ENCODE results near the gene EDAR. TPM values are rescaled to one million over a fixed set of nuclear protein-coding genes. Genes with fewer than 3 reads are reported as not detected.

The EDAR gene
- total and polyA plus RNA-seq, 7 donors, result under 0.01 to 0.87 TPM; not detected in 5

GRCh38 chr2:109005686-109006204 lies 16.7 kb upstream of the EDAR start:
- Histone ChIP-seq H3K27ac (no peak overlapping the region), H3K4me3 (no peak overlapping the region), H3K9me3 (no peaks in the 10 kb centered on the region), H3K4me1 (no peaks in the 10 kb centered on the region), H3K36me3 (no peaks in the 10 kb centered on the region), H3K27me3 (no peaks in the 10 kb centered on the region)
- DNase-seq, result no peak
- WGBS, 2 donors, result 88 to 92% methylated on average over 20 of the region's 20 CpGs
- intact Hi-C loops (cut with DNase I), result no loop called here
- TF ChIP-seq, protein P1, sequence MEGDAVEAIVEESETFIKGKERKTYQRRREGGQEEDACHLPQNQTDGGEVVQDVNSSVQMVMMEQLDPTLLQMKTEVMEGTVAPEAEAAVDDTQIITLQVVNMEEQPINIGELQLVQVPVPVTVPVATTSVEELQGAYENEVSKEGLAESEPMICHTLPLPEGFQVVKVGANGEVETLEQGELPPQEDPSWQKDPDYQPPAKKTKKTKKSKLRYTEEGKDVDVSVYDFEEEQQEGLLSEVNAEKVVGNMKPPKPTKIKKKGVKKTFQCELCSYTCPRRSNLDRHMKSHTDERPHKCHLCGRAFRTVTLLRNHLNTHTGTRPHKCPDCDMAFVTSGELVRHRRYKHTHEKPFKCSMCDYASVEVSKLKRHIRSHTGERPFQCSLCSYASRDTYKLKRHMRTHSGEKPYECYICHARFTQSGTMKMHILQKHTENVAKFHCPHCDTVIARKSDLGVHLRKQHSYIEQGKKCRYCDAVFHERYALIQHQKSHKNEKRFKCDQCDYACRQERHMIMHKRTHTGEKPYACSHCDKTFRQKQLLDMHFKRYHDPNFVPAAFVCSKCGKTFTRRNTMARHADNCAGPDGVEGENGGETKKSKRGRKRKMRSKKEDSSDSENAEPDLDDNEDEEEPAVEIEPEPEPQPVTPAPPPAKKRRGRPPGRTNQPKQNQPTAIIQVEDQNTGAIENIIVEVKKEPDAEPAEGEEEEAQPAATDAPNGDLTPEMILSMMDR (IDR thresholded peaks at IDR 0.05), result no peak
- TF ChIP-seq POLR2A (IDR thresholded peaks at IDR 0.05), result no peak
- no peak for TF ChIP-seq EP300 (IDR thresholded peaks at IDR 0.05)
- TF ChIP-seq POLR2AphosphoS5 (IDR thresholded peaks at IDR 0.05), result no peak

GRCh38 chr2:109001201-109001600 lies 12.2 kb upstream of the EDAR start:
- DNase-seq, result no peak
- Histone ChIP-seq H3K4me3 (no peak overlapping the region), H3K9me3 (no peaks in the 10 kb centered on the region), H3K36me3 (no peaks in the 10 kb centered on the region), H3K27me3 (no peaks in the 10 kb centered on the region), H3K4me1 (no peaks in the 10 kb centered on the region), H3K27ac (no peak overlapping the region)
- TF ChIP-seq POLR2A (IDR thresholded peaks at IDR 0.05), result no peak
- TF ChIP-seq POLR2AphosphoS5 (IDR thresholded peaks at IDR 0.05), result no peak
- TF ChIP-seq, protein P1 (IDR thresholded peaks at IDR 0.05), result no peak
- TF ChIP-seq EP300 (IDR thresholded peaks at IDR 0.05), result no peak
- intact Hi-C loops (cut with DNase I), result no loop called here
- 89 to 90% methylated on average over 3 of the region's 3 CpGs for WGBS, 2 donors

- intact Hi-C loops (cut with DNase I), result no loop called here
- no peak for TF ChIP-seq EP300 (IDR thresholded peaks at IDR 0.05)
- TF ChIP-seq POLR2A (IDR thresholded peaks at IDR 0.05), result no peak
- TF ChIP-seq, protein P1 (IDR thresholded peaks at IDR 0.05), result no peak
- no peak for TF ChIP-seq POLR2AphosphoS5 (IDR thresholded peaks at IDR 0.05)
- H3K27ac ChIP-seq, result no peak overlapping the region
- H3K4me1 ChIP-seq, result no peaks in the 10 kb centered on the region
- H3K27me3 ChIP-seq, result no peaks in the 10 kb centered on the region
- 84 to 85% methylated on average over 4 of the region's 4 CpGs for WGBS, 2 donors
- H3K4me3 ChIP-seq, result no peak overlapping the region
- H3K36me3 ChIP-seq, result no peaks in the 10 kb centered on the region
- DNase-seq, result no peak
- H3K9me3 ChIP-seq, result no peaks in the 10 kb centered on the region
Measured at GRCh38 chr2:109000738-109001137, 11.7 kb upstream of the EDAR start.

DNA sequence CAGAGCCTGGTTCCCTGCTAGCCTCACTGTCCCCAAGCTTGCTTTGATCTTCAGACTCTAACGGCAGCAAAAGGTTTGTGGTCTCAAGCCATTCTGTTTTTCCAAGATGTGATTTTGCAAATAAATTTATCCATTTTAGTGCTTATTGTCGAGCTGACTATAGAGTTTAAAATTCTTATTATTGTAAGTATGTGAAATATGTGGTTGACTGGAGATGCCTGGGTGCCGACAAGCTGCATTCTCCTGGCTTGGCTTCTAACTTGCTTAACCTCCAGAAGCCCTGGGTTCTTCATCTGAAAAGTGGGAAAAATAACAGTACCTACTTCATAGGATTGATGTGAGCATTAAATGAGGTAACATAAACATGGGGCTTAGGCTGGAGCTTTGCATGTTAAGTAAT lies 9.9 kb upstream of the EDAR start:
- H3K27me3 ChIP-seq, result no peaks in the 10 kb centered on the region
- intact Hi-C loops (cut with DNase I), result no loop called here
- WGBS, 2 donors, result 86 to 90% methylated on average over 3 of the region's 3 CpGs
- no peaks in the 10 kb centered on the region for H3K9me3 ChIP-seq
- no peaks in the 10 kb centered on the region for H3K4me1 ChIP-seq
- H3K36me3 ChIP-seq, result no peaks in the 10 kb centered on the region
- TF ChIP-seq, protein P1 (IDR thresholded peaks at IDR 0.05), result no peak
- TF ChIP-seq EP300 (IDR thresholded peaks at IDR 0.05), result no peak
- TF ChIP-seq POLR2AphosphoS5 (IDR thresholded peaks at IDR 0.05), result no peak
- no peak for TF ChIP-seq POLR2A (IDR thresholded peaks at IDR 0.05)
- DNase-seq, result no peak
- no peak overlapping the region for H3K27ac ChIP-seq
- H3K4me3 ChIP-seq, result no peak overlapping the region

DNA sequence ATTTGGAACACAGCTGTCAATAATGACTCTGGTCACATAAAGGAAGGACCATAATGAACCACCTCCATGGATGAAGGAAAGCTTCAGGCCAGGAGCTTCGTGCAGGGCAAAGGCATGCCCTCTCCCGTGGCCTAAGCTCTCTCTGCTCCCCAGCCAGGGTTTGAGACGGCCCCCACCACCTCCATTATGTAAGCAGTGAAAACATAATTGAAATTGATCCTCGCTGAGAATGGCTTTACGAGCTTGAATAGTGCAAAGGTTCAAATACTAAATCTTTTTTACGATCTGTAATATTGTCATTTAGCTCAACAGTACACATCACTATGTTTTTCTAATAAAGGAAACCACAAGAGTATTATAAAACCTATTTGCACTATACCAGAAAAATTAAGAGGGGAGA lies 5.2 kb upstream of the EDAR start:
- Histone ChIP-seq H3K27me3 (peaks cover 0 to 4% (median under 1%) of the 10 kb centered on the region in 3 donors), H3K36me3 (no peaks in the 10 kb centered on the region), H3K4me1 (no peaks in the 10 kb centered on the region), H3K9me3 (no peaks in the 10 kb centered on the region), H3K27ac (no peak overlapping the region), H3K4me3 (no peak overlapping the region)
- TF ChIP-seq, protein P1 (IDR thresholded peaks at IDR 0.05), result no peak
- no peak for TF ChIP-seq POLR2A (IDR thresholded peaks at IDR 0.05)
- TF ChIP-seq POLR2AphosphoS5 (IDR thresholded peaks at IDR 0.05), result no peak
- TF ChIP-seq EP300 (IDR thresholded peaks at IDR 0.05), result no peak
- DNase-seq, result no peak
- WGBS, 2 donors, result 22 to 64% methylated on average over 6 of the region's 6 CpGs
- intact Hi-C loops (cut with DNase I), result no loop called here

All from sigmoid colon (tissue), 7 donors.